ENCODE measurements around the gene SPAG6.
A peak's percentile ranks its signal among the peaks of the same experiment; 100 is the strongest.

Gene SPAG6

GRCh38 chr10:22321924-22322640 lies 23.2 kb upstream of the SPAG6 start:
- DNase-seq (ENCODE audit: low read depth in 2 of 3, low spot score in 1 of 3) = no peak

DNA sequence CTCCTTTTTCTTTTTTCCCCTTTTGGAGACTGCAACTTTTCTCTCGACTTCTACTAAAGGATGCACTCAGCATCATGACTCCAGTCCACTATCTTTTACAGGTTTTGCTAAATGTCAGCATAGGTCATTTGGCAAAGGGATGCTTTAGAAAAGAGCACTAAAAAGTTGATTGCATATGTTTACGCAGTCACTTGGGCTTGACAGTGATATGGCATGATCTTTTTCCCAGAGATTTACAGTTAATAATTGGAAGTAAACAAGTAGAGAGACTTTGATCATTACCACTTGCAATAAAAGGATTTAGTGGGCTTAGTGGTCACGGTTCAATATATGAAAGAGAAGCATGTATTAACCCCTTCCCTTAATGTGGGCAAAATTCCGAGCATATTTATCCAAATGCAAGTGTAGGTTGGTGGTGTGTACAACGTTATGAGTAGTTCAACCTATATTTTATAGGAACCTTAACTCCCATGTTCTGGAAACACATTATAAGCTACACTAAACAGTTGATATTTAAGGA lies 22.6 kb upstream of the SPAG6 start:
- no peak for DNase-seq (ENCODE audit: low read depth in 2 of 3, low spot score in 1 of 3)

GRCh38 chr10:22323538-22324305 lies 21.6 kb upstream of the SPAG6 start:
- no peak for DNase-seq (ENCODE audit: low read depth in 2 of 3, low spot score in 1 of 3)

- DNase-seq (ENCODE audit: low read depth in 2 of 3, low spot score in 1 of 3) = no peak
These were observed 20.9 kb upstream of the SPAG6 start for GRCh38 chr10:22324413-22324812.

- DNase-seq (ENCODE audit: low read depth in 2 of 3, low spot score in 1 of 3) = no peak
These were observed 20.4 kb upstream of the SPAG6 start for GRCh38 chr10:22324893-22325271.

- DNase-seq (ENCODE audit: low read depth in 2 of 3, low spot score in 1 of 3) = peak in 1 of 3 donors; percentile 57
These were observed 19.8 kb upstream of the SPAG6 start for GRCh38 chr10:22325272-22326144.

- DNase-seq (ENCODE audit: low read depth in 2 of 3, low spot score in 1 of 3) = no peak
These were observed 19.1 kb upstream of the SPAG6 start for GRCh38 chr10:22326145-22326702.

DNA sequence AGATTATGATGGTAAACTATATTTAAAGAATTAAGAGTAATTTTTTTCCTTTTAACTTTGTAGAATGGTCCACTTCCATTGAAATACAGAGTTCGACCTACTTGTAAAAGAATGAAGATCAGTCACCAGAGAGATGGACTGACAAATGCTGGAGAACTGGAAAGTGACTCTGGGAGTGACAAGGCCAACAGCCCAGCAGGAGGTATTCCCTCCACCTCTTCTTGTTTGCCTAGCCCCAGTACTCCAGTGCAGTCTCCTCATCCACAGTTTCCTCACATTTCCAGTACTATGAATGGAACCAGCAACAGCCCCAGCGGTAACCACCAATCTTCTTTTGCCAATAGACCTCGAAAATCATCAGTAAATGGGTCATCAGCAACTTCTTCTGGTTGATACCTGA lies 16.1 kb upstream of the SPAG6 start:
- no peak for DNase-seq (ENCODE audit: low read depth in 2 of 3, low spot score in 1 of 3)

DNA sequence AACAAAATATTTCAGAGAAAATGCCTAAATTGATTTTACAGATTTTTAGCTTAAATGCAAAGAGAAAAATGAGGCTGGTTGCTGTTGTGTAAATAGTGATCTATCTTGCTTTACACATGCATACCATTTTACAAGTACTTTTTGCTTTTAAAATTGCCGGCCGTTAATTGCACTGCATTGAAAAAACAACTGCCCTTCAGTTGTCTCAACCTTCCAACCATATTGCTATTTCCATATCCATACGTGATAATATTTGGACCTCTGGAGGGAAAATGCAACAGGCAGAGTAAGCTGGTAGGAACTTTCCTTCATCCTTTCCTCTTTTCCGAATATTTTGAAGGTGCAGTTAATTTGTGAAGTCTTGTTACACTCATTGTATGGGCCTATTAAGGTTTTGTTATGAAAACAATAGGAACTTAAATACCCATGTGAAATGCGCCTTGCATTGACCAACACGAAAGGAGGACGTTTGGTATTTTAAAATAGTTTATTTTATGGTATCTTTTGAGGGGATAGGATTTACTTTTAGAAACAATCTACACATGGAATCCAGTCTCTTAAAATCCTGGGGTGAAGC lies 13.1 kb upstream of the SPAG6 start:
- DNase-seq (ENCODE audit: low read depth in 2 of 3, low spot score in 1 of 3) = no peak

DNA sequence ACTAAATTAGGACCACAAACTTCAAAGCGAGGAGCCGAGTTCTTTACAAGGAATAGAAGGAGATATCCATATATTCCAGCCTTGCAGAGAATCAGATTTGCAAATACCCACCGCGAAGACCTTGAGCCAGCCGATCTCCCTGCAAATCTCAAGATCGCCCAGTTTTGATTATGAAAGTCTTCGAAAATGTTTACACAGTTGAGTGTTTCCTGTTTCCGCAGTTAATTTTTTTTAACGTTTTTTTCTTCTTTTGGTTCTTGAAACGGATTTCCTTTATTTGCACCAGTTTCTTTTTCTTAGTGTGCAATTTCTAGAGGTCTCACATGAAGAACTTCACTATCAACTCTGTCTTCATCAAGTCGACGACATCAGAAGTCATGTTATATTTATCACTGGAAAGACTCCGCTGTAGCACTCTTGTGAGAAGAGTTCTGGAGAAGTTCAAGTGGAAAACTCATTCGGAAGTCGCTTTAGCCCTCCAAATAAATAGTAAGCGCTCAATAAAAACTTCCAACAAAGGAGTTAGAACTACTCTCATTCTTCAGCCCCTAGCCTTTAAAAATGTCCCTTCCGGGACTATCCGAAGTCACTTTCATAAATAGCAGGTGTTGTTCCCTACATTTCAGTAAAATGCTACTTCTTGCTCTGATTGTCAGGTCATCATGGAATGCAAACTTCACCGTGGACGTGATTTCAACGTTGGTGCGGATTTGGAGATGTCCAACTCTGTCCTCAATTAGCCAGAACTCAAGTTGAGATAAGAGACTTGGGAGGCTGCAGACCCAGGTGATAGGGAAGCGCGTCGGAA lies 11.9 kb upstream of the SPAG6 start:
- no peak for DNase-seq (ENCODE audit: low read depth in 2 of 3, low spot score in 1 of 3)

DNA sequence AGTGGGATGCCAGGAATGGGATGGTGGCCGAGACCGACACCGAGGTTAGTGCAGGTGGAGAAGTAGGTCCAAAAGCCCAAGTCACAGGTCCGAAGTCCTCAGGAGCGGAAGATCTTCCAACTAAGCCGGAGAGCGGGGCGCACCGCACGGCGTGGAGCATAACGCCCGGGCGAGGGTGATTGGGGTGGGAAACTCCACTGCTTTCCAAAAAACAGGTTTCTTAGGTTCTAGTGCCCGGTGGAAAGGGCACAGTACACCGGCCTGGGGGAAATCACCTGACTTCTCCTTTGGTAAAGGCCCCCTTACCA lies 11.4 kb upstream of the SPAG6 start:
- DNase-seq (ENCODE audit: low read depth in 2 of 3, low spot score in 1 of 3) = no peak

DNA sequence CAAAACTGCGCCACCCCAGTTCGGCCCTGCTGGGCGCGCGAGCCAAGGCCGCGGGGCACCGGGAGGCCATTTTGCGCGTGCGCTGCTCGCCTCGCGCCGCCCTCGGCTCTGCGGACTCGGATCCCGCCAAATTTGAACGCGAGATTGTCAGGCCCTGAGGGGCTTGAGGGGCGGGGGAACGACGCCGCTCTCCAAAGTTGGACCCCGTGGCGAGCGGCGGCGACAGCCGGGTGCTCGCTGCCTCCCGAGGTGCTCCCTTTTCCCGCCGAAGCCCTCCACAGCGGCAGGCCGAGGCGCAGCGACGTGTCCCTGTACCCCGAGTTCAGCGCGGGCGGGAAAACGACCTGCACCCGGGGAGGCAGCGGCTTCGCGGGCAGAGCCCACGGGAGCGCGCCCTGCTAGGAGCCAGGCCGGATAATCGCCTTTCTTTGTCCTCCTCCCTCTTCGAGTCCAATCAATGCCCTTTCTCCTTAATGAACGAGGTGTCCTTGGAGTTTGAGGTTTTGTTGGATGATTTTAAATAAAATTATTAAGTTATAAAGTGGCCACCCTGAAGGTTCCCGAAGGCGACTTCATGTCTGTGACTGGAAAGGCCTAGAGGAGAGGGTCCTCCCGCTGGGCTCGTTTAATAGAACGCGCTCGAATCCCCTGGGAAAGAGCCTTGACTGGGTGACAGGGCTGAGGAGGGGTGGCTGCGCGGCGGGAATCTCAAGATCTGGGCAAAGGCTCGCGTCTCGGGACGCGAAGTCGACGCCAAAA lies 10.7 kb upstream of the SPAG6 start:
- no peak for DNase-seq (ENCODE audit: low read depth in 2 of 3, low spot score in 1 of 3)

- no peak for DNase-seq (ENCODE audit: low read depth in 2 of 3, low spot score in 1 of 3)
These were observed 9.9 kb upstream of the SPAG6 start for GRCh38 chr10:22335173-22335933.

DNA sequence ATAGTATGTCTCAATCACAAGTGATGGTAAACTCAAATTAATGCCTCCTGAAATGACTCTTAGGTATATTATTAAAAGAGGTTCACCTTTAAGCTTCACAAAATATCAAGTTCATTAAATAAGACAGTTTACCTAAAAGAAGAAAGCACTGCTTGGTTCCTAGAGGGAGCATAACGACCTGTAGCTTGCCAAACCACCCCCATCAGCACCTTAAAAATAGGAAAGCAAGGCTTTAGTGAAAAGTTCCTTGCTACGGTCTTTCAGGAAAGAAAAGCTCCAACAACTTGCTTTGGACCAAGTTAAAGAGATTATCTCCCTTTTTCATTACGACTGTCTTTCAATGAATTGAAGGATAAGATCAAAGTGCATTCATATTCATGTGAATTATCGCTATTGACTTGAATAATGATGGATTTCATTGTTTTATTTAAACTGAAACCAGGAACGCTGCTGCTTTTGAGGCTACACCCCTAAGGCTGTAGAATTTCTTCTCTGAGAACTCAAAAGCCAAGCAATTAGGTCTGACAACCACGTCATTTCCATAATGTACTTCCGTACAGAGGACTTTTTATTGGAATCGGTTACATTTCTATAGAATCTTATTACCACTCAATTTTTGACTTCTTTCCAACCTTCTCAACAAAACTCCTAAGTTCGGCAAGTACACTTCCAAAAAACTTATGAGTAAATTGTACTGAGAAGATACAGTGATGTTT lies 7.0 kb upstream of the SPAG6 start:
- no peak for DNase-seq (ENCODE audit: low read depth in 2 of 3, low spot score in 1 of 3)

- no peak for DNase-seq (ENCODE audit: low read depth in 2 of 3, low spot score in 1 of 3)
These were observed 6.4 kb upstream of the SPAG6 start for GRCh38 chr10:22338931-22339330.

DNA sequence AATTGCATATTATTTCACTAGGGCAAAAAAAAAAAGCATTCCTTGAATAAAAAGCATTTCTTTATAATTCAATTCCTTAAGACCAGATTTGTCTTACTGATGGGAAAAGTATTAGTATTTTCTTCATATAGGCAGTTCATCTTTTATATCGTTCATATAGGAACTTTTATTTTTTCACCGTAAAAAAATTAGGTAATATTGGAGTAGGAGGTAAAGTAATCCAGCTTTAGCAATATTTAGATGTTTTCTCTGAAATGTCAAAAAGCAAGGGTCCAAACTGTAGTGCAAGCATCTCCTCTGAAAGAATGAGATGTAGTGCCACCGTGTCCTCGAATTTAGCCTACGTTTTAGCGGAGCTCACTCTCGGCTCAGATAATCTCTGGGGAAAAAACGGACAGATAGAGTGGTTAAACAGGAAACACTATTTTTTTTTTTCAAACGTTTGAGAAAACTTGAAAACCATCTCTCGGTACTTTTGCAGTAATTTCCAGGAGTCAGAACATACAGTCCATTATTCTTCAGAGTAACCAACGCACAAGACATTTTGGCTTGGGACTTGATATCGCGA lies 5.5 kb upstream of the SPAG6 start:
- no peak for DNase-seq (ENCODE audit: low read depth in 2 of 3, low spot score in 1 of 3)

GRCh38 chr10:22340329-22341189 lies 4.7 kb upstream of the SPAG6 start:
- DNase-seq (ENCODE audit: low read depth in 2 of 3, low spot score in 1 of 3) = no peak
